Progenitor cell of endocrine pancreas (in vitro differentiated cells): ENCODE data around the gene TCEAL1. TPM values are rescaled to one million over a fixed set of nuclear protein-coding genes. Genes with fewer than 3 reads are reported as not detected.
"Not testable (repeated sequence)": the region's sequence is repeated elsewhere in the genome, so short reads cannot be mapped to it uniquely, and the experiment has no call there.

ENCODE experiments used
- DNase-seq: peaks from one replicate; pipeline ENCODE4 v3.0.0; 2021; ENCODE audit warnings: low spot score; ENCODE audit not compliant: unreplicated experiment
- H3K27ac Mint-ChIP-seq: 2 replicates; pipeline ENCODE4 v1.8.0; 2021; ENCODE audit warnings: mild to moderate bottlenecking, moderate library complexity, mixed read lengths
- H3K27me3 Mint-ChIP-seq: 2 replicates; pipeline ENCODE4 v1.8.0; 2021; ENCODE audit warnings: mixed read lengths
- H3K36me3 Mint-ChIP-seq: 2 replicates; pipeline ENCODE4 v1.8.0; 2022; ENCODE audit warnings: mixed read lengths; ENCODE audit not compliant: insufficient read depth
- H3K4me1 Mint-ChIP-seq: 2 replicates; pipeline ENCODE4 v1.8.0; 2021; ENCODE audit warnings: low read depth, mixed read lengths
- H3K4me3 Mint-ChIP-seq: 2 replicates; pipeline ENCODE4 v1.8.0; 2021; ENCODE audit warnings: low read depth, mild to moderate bottlenecking, moderate library complexity, mixed read lengths
- H3K9me3 Mint-ChIP-seq: 2 replicates; pipeline ENCODE4 v1.8.0; 2021; ENCODE audit warnings: low read depth, mixed read lengths
- CTCF ChIP-seq: fragments of 200-600 bp; sonication (generic); IDR thresholded peaks from one replicate; pipeline ENCODE4 v1.5.0; 2021; ENCODE audit warnings: antibody characterized with exemption, mild to moderate bottlenecking; ENCODE audit not compliant: unreplicated experiment
- total RNA-seq: library from RNA; stranded (reverse); gene quantifications from 2 replicates; pipeline ENCODE4 v1.2.1, GENCODE V29; 2021

Gene TCEAL1
- total RNA-seq, 1 donor from 2014 or later: 21.5 TPM

- Mint-ChIP-seq H3K9me3 (peaks cover 3% of the 10 kb centered on the region), H3K36me3 (peaks cover 4% of the 10 kb centered on the region), H3K4me3 (peak overlapping the region; percentile 98), H3K27ac (peak overlapping the region; percentile 98), H3K4me1 (peaks cover 12% of the 10 kb centered on the region), H3K27me3 (no peaks in the 10 kb centered on the region)
- no peak for DNase-seq
- TF ChIP-seq CTCF: no peak
Observed at GRCh38 chrX:103630171-103630511, 1.4 kb downstream of the TCEAL1 start.

GRCh38 chrX:103631145-103631544 is 2.4 kb downstream of the TCEAL1 start:
- peaks cover 10% of the 10 kb centered on the region for H3K4me1 Mint-ChIP-seq
- H3K36me3 Mint-ChIP-seq: peaks cover 4% of the 10 kb centered on the region
- DNase-seq: no peak
- no peak overlapping the region for H3K27ac Mint-ChIP-seq
- H3K27me3 Mint-ChIP-seq: no peaks in the 10 kb centered on the region
- TF ChIP-seq CTCF: no peak
- peak overlapping the region; percentile 14 for H3K4me3 Mint-ChIP-seq
- H3K9me3 Mint-ChIP-seq: peaks cover 3% of the 10 kb centered on the region

- Mint-ChIP-seq H3K36me3 (peaks cover 2% of the 10 kb centered on the region), H3K4me3 (no peak overlapping the region), H3K27ac (peak overlapping the region; percentile 14), H3K4me1 (no peaks in the 10 kb centered on the region), H3K9me3 (no peaks in the 10 kb centered on the region), H3K27me3 (no peaks in the 10 kb centered on the region)
- no peak for DNase-seq
- no peak for TF ChIP-seq CTCF
Observed at GRCh38 chrX:103635436-103635835, 6.7 kb downstream of the TCEAL1 start.

- no peak for TF ChIP-seq CTCF
- no peaks in the 10 kb centered on the region for H3K27me3 Mint-ChIP-seq
- no peaks in the 10 kb centered on the region for H3K36me3 Mint-ChIP-seq
- no peak overlapping the region for H3K27ac Mint-ChIP-seq
- no peaks in the 10 kb centered on the region for H3K4me1 Mint-ChIP-seq
- H3K4me3 Mint-ChIP-seq: no peak overlapping the region
- no peaks in the 10 kb centered on the region for H3K9me3 Mint-ChIP-seq
- no peak for DNase-seq
Observed at GRCh38 chrX:103637604-103638338, 9.0 kb downstream of the TCEAL1 start.

GRCh38 chrX:103638479-103639346 is 9.9 kb downstream of the TCEAL1 start:
- H3K4me3 Mint-ChIP-seq, H3K4me1 Mint-ChIP-seq, H3K36me3 Mint-ChIP-seq, H3K9me3 Mint-ChIP-seq, DNase-seq, H3K27ac Mint-ChIP-seq, H3K27me3 Mint-ChIP-seq: not testable (repeated sequence)
